ENCODE measurements around the gene ZFAND2B. TPM values are rescaled to one million over a fixed set of nuclear protein-coding genes. Genes with fewer than 3 reads are reported as not detected.
"Not testable (repeated sequence)": the region's sequence is repeated elsewhere in the genome, so short reads cannot be mapped to it uniquely, and the experiment has no call there.

The ZFAND2B gene
- total RNA-seq, 2 donors from 2014 or later = 27.9 to 29.8 TPM

DNA sequence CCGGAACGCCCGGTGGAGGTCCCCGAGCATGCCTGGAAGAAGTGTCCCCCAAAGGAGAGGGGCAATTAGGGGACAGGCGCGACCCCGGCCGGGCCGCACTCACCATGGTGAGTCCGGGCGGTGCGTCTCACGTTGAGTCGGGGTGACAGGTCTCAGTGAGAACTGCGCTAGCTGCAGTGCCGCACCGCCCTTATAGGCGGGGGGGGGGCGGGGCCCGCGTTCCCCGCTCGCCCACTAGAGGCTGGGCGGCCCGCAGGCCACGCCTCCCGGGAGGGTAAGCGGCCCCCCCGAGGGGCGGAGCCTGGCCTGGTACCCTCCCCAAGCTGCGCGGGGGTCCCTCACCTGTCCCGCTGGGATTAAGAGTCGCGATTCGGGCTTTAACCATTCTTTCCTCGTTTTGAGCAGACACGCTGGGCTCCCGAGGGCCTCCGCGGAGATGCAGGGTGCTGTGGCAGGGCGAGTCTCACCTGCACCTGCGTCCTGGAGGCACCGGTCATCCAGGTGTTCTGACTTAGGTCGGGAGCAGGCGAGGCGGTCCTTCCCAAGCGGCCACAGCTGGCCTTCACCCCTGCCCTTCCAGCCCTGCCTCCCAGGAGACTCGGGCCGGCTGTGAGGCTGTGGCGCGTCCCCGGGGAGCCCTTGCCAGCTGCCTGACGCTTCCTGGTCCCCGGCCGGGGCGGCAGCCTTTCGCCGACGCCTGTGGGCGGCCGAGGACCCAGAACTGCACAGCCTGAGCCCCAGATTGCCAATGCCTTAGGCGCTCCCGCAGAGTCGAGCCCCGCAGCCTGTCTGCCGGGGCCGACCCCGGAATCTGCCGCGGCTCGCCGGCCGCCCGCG, 47.4 kb downstream of the ZFAND2B start, which contains the start of gene TUBA4A:
TSS of gene TUBA4A (minus strand) at position 166 of the 837 bp plus-strand sequence. CDS start at position 106, 60 bp downstream.
- no peaks in the 10 kb centered on the region for H3K27me3 Mint-ChIP-seq
- H3K4me3 Mint-ChIP-seq = peak within 1 kb of the TSS; percentile 81
- no peaks in the 10 kb centered on the region for H3K9me3 Mint-ChIP-seq
- peak within 1 kb of the TSS; percentile 95 for H3K27ac Mint-ChIP-seq
- ATAC-seq (replicated peaks) = peak; percentile 69
- H3K4me1 Mint-ChIP-seq = peaks cover 35% of the 10 kb centered on the region
- peaks cover 48% of the 10 kb centered on the region for H3K36me3 Mint-ChIP-seq (ENCODE audit: low read depth)

DNA sequence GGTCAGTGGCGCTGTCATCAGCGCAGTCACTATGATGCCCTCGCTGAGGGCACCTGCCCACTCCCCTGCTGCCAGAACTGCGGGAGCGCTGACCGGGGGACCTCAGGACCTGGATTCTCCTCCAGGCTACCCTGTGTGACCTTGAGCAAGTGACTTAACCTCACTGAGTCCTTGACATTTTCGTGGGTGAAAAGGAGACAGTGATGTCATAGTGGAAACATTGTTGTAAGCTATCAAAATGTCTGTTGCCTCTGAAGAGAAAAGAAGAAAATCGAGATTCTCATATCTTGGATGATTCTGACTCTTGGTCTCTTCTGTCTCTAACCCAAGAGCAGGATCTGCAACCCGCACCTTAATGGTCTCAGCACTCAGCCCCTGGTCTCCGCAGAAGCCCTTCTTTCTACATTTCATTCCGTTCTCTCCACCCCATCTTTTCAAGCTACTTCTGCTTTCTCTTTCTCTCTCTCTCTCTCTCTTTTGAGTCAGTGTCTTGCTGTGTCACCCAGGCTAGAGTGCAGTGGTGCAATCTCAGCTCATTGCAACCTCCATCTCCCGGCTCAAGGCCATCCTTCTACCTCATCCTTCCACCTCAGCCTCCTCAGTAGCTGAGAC, 48.1 kb downstream of the ZFAND2B start:
- ATAC-seq (replicated peaks) = peak; percentile 67
- H3K27me3 Mint-ChIP-seq = no peaks in the 10 kb centered on the region

DNA sequence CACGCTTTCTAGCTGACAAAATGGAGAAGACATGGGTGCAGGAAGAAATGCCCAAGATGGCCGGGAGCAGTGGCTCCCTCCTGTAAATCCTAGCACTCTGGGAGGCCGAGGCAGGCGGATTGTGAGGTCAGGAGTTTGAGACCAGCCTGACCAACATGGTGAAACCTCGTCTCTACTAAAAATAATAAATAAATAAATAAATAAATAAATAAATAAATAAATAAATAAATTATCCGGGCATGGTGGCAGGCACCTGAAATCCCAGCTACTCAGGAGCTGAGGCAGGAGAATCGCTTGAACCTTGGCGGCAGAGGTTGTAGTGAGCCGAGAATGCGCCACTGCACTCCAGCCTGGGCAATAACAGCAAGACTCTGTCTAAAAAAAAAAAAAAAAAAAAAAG, 52.4 kb downstream of the ZFAND2B start:
- not testable (repeated sequence) for H3K4me3 Mint-ChIP-seq; H3K4me1 Mint-ChIP-seq; H3K36me3 Mint-ChIP-seq (ENCODE audit: low read depth); H3K9me3 Mint-ChIP-seq; H3K27ac Mint-ChIP-seq; ATAC-seq (replicated peaks); H3K27me3 Mint-ChIP-seq

More for the DNA sequence above, 48.1 kb downstream of the ZFAND2B start:
- no peaks in the 10 kb centered on the region for H3K9me3 Mint-ChIP-seq
- H3K4me3 Mint-ChIP-seq = peak overlapping the region; percentile 81
- peaks cover 41% of the 10 kb centered on the region for H3K36me3 Mint-ChIP-seq (ENCODE audit: low read depth)
- peaks cover 27% of the 10 kb centered on the region for H3K4me1 Mint-ChIP-seq
- H3K27ac Mint-ChIP-seq = peak overlapping the region; percentile 89

Other genes with a start within 250 kb of the ZFAND2B start
- gene CDK5R2, start 247.1 kb upstream of the ZFAND2B start, total RNA-seq = not detected
- not detected for gene FEV, start 221.6 kb upstream of the ZFAND2B start, total RNA-seq
- not detected for gene CRYBA2, start 213.4 kb upstream of the ZFAND2B start, total RNA-seq
- not detected for gene CFAP65, start 165.3 kb upstream of the ZFAND2B start, total RNA-seq
- gene IHH, start 145.9 kb upstream of the ZFAND2B start, total RNA-seq = under 1 TPM; 0.28 to 0.29 TPM
- 10 to 100 TPM; 24.1 to 26.6 TPM for gene NHEJ1, start 46.0 kb upstream of the ZFAND2B start, total RNA-seq
- 1 to 10 TPM; 2.9 to 7.7 TPM for gene SLC23A3, start 36.8 kb upstream of the ZFAND2B start, total RNA-seq
- 10 to 100 TPM; 60.4 to 67.0 TPM for gene CNPPD1, start 29.9 kb upstream of the ZFAND2B start, total RNA-seq
- 100 to 1,000 TPM; 104 to 148 TPM for gene RETREG2, start 28.5 kb upstream of the ZFAND2B start, total RNA-seq
- 10 to 100 TPM; 29.7 to 94.1 TPM for gene ABCB6, start 12.2 kb downstream of the ZFAND2B start, total RNA-seq
- 10 to 100 TPM; 46.6 to 81.3 TPM for gene ATG9A, start 22.9 kb downstream of the ZFAND2B start, total RNA-seq
- 100 to 1,000 TPM; 109 to 367 TPM for gene ANKZF1, start 23.0 kb downstream of the ZFAND2B start, total RNA-seq
- 1 to 10 TPM; 2.8 to 5.3 TPM for gene GLB1L, start 38.7 kb downstream of the ZFAND2B start, total RNA-seq
- 10 to 100 TPM; 22.0 to 30.3 TPM for gene STK16, start 38.7 kb downstream of the ZFAND2B start, total RNA-seq
- gene TUBA4B, start 46.5 kb downstream of the ZFAND2B start, total RNA-seq = not detected
- 100 to 1,000 TPM; 347 to 530 TPM for gene TUBA4A, start 47.1 kb downstream of the ZFAND2B start, total RNA-seq
- 100 to 1,000 TPM in 1 of 2 donors, 10 to 100 TPM in 1; 55.7 to 153 TPM for gene DNAJB2, start 72.6 kb downstream of the ZFAND2B start, total RNA-seq
- gene PTPRN, start 102.6 kb downstream of the ZFAND2B start, total RNA-seq = 1 to 10 TPM in 1 of 2 donors, under 1 TPM in 1; 0.67 to 6.3 TPM
- gene RESP18, start 126.0 kb downstream of the ZFAND2B start, total RNA-seq = not detected
- 10 to 100 TPM; 80.9 to 99.6 TPM for gene DNPEP, start 181.1 kb downstream of the ZFAND2B start, total RNA-seq
- gene DES, start 211.6 kb downstream of the ZFAND2B start, total RNA-seq = not detected
- gene SPEG, start 228.1 kb downstream of the ZFAND2B start, total RNA-seq = 1 to 10 TPM in 1 of 2 donors, under 1 TPM in 1; 0.79 to 1.7 TPM

All from activated T-helper 17 cell treated with anti-CD3 and anti-CD28 coated beads, Interleukin-2, amount 50 U/mL, for 72 hours (primary cell).